ENCODE results near the gene C1QL1.
A peak's percentile ranks its signal among the peaks of the same experiment; 100 is the strongest.

C1QL1 gene

DNA sequence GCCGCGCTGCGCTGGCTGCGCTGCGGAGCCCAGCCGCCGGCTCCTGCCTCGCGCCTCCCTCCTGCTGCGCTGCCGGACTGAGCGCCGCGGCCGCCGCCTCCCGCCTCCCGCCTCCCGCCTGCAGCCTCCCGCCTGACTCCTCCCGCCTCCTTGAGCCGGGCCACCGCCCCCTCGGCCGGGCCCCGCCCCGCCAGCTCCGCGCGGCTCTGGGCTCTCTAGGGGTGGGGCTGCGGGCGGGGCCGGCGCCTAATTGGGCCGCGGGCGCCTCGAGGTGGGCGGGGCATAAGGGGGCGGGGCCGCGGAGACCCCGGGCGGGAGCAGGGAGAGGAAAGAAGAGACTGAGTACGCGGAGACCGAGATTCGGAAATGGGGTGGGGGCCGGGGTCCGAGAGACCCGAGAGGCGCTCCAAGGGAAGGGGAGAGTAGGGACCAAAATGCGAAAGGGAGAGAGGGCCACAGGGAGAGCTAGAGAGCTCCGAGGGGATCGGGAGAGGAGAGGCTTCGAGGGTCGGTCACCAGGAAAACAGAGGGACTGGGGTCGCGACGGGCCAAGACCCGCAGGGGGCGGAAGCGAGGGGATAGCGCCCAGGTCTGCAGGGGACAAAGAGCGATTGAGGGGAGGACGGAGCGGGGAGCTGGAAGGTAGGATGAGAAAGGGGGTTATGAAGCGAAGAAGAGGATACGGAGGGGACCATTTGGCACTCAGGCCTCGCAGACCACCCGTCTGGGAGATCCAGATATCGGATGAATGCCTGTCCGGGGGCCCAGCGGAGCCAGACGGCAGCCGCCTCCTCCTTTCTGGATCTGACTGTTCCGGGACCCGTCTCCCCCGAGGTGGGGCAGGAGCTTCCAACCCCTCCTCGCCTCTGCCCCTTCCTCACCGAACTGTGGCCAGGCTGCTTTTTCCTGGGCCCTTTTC lies at the start of gene C1QL1:
TSS of gene C1QL1 (minus strand) at position 79 of the 919 bp plus-strand sequence. CDS start 255 bp downstream, outside the sequence.
- peak; percentile 60 to 91 for DNase-seq

DNA sequence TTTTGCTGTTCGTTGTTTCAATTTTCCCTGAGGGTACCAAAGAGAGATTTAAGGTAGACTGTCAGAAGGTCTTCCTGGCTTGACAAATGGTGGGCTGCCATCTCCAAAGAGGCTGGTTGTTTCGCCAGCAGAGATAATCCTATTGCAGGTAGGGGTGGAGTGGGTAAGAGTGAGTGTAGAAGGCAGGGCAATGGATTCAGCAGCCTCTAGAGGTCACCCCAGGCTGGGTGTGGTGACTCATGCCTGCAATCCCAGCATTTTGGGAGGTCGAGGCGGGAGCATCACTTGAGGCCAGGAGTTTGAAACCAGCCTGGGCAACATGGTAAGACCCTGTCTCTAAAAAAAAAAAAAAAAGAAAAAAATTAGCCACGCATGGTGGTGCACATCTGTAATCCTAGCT lies 48.7 kb upstream of the C1QL1 start:
- DNase-seq = no peak

DNA sequence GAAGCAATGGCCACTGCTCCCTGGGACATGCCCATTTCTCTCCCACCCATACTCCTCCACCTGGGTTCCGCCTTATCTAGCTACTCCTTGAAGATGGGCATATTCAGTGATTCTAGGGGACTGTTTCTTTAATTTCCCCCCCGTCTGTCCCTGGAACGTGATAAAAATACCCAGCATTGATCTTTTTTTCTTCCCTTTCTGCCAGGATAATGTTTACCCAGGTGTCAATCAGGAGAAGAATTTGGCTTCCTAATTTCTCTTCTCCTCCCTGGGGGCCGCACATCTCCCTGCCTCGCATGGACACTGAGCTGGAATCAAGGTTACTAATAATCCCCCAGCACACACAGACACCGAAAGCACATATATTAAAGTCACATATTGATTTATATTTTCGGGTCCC lies 48.1 kb upstream of the C1QL1 start:
- no peak for DNase-seq

- DNase-seq = peak in 1 of 2 experiments; percentile 21
Observed at GRCh38 chr17:45013021-45013997, 45.2 kb upstream of the C1QL1 start.

DNA sequence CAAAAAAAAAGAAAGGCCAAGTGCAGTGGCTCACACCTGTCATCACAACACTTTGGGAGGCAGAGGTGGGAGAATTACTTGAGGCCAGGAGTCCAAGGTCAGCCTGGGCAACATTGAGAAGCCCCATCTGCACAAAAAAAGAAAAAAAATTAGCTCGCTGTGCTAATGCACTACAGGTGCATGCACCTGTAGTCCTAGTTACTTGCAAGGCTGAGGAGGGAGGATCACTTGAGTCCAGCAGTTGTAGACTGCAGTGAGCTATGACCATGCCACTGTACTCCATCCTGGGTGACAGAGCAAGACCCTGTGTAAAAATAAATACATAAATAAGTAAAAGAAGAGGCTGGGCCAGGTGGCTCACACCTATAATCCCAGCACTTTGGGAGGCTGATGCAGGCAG lies 43.7 kb upstream of the C1QL1 start:
- DNase-seq = no peak

DNA sequence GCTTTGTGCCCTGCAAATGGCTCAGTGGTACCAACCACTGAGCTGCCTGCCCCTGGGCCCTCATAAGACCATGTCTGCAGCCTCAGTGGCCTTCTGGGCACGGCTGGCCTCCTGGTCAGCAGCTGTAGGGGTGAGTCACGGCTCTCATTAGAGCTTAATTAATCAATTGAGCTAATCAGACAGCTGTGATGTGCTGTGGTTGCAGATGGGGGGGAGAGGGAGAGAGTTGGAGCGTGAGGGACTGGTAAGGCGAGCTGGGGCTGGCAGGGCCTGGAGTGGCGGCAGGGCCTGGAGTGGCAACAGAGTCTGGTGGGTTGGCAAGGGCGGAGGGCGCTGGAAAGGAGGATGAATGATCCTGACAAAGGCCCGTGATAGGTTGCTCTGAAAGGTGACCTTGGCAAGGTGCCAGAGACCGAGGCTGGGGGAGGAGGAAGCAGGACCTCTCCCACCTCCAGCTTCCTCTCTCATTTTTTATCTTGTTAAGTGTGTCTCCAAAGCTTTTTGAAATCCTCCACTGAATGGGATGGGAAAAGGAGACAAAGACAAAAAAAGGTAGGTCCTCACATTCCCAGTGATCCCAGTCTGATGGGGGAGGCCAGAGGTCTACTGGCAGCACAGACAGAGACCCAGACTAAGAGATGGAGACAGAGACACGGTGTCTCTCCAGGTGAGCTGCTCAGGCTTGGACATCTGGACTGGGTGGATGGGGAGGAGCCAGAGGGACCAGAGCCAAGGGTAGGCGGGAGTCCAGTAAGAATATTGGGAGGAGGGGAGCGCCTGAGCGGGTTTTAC lies 41.8 kb upstream of the C1QL1 start:
- DNase-seq = no peak

GRCh38 chr17:45008216-45008615 lies 40.1 kb upstream of the C1QL1 start:
- DNase-seq = no peak

DNA sequence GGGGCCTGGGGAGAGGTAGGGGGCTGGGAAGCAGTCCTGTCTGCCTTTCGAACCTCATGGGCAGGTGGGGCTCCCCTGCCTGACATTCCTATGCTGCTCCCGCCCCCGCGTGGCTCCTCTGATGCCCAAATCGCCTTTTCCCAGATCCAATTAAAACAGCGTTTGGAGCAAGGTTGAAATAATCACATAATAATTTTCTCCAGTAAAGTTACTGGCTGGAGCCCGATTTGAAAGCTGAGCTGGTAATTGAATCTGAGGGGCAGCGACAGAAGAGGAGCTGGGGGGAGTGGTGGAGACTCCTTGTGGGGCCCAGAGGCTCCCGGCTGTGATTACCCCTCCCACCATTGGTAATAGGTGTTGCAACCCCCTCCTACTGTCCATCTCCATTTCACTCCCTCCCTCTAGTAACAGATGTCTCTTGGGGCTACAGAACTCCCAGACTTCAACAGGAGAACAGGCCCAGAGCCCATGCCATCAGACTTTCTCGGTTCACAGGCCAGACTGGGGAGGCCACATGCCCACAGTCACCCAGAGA lies 38.9 kb upstream of the C1QL1 start:
- DNase-seq = no peak

- DNase-seq = no peak
Observed at GRCh38 chr17:45005700-45006099, 37.6 kb upstream of the C1QL1 start.

DNA sequence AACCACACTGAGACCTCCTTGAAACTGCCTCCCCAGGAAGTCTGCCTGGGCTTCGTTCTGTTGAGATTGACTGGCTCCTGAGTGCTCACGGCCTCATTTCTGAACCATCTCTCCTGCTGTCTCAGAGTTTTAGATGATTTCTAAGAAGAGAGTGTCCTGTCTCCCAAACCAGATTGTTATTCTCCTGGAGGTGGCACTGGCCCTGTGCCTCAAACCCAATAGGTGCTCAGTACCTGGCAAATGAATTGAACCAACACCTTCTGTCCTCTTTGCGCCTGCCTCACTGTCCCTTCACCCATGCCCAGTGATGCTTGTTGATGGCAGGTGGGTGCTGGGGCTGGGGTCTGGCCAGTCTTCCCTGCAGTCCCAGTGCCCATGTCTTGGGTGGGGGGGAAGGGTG lies 36.3 kb upstream of the C1QL1 start:
- no peak for DNase-seq

DNA sequence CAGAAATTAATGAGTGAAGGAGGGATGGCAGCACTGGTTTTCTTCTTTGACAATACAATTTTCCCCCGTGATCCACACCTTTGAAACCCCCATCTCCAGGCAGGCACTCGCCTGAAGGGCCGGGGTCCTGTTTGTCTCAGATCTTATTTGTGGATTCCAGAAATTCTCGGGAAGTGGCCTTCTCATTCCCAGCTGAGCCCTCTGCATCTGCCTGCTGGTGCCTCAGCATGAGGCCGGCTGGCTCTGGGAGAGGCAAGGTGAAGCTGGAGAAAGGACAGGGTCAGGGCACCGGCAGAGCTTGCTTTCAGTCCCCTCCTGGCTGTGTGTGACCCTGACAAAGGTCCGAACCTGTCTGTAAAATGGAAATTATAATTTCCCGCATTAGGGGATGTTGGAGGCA lies 35.8 kb upstream of the C1QL1 start:
- DNase-seq = no peak

- DNase-seq = no peak
Observed at GRCh38 chr17:45001310-45001709, 33.2 kb upstream of the C1QL1 start.

DNA sequence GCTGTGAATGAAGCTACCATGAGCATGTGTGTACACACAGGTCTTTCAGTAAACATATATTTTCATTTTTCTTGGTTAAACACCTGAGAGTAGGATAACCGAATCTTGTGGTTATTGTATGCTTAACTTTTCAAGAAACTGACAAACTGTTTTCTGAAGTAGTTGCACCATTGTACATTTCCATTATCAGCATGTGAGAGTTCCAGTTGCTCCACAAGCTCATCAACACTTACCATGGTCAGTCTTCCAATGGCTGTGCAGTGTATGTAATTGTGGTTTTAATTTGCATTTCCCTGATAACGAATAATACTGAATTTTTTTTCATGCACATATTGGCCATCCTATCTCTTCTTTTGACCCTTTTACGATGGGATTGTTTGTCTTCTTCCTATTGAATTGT lies 31.3 kb upstream of the C1QL1 start:
- no peak for DNase-seq

DNA sequence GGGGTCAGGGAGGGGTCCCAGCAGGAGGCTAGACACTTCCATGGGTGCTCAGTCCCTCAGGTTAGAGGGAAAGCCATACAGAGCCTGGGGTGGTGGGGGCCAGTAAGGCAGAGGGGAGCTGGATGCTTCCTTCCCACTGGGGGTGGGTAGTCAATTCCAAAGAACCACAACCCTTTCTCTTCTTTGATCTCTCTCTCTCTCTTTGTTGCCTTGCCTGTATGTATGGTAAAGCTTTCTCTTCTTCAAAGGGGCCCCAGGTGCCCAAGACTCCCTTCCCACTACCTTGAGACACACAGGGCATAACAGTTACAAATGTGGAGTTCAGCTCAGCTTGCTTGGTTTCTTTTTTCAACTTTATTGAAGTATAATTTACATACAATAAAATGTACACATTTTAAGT lies 30.5 kb upstream of the C1QL1 start:
- no peak for DNase-seq

- no peak for DNase-seq
Observed at GRCh38 chr17:44997733-44998520, 29.8 kb upstream of the C1QL1 start.

DNA sequence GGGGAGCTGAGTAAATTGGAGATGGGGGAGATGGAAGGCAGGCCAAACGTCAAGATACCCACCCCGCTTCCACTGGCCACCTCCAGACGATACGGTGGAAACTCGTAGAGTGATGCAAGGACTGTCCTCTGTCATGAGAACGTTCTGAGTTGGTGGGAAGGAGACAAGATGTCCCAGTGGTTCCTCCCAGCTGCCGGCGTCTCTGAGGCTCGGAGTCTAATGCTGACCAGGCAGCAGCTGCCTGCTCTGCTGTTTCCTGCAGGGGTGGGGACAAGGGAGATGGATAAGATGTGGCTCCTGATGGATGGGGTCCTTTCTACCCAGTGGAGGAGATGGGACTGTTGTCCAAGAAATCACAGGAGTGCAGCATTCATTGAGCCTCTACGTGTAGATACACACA lies 28.2 kb upstream of the C1QL1 start:
- DNase-seq = no peak

DNA sequence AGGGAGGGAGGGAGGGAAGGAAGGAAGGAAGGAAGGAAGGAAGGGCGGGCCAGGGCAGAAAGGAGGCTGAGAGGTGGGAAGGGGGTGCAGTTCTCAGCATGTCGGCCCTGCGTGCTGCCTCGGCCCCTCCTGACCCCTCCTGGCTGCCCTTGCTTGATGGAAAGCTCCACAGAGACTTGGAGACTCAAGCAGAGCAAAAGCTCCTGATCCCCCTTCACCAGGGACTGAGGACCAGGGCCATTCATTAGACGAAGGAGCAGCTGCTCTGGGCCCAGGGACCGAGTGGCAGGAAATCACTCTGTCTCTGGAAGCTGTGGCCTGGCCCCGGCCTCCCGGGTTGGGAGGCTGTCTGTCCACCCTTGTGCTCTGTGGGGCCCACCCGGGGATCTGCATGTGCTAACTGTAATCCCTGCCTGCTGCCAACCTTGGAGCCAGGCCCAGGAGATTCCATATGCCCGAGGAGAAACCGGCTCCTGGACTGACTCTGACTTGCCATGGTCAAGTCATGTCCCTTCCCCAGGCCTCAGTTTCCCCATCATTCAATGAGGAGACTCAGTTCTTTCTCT lies 27.4 kb upstream of the C1QL1 start:
- DNase-seq = no peak

DNA sequence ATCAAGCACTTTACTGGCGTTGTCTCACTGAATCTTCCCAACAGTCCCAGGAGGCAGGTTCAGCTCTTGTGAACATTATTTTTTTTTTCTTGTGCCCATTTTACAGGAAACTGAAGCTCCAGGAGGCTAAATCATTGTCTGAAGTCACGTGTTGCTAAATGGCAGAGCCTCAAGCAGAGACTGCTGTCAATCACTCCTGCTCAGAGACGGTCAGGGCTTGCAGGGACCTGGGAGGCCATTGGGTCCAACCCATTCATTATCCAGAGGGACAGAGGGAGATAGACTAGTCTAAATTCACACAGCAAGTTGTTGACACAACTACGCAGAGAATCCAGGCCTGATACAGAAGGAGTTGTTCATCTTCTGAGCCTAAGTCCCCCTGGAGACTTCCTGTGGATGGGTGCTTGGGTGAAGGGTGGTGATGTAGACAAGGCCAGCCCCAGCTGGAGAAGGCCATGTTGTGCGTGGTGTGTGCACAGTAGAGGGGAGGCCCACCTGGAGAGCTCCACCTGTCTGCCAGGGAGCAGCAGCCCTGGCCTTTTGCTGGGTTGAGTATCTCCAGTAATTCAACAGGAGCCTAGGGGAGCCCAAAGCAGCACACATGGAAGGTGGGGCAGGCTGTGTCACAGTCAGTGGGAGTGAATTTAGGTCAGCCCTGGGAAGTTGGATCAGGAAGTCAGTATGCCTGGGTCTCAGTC lies 24.3 kb upstream of the C1QL1 start:
- no peak for DNase-seq

DNA sequence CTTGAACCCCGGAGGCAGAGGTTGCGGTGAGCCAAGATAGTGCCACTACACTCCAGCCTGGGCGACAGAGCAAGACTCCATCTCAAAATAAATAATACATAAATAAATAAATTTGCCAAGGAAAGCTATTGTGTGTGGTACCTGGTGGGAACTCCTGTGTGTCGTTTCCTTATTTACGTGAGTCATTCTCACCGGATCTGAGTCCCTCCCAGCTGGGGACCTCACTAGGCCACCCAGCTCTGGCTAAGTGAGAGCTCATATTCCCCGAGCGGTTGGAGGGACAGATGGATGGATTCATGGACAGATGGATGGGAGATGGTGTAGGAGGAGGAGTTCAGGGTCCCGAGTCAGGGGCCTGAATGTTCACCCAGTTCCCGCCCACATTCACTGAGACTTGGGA lies 22.9 kb upstream of the C1QL1 start:
- DNase-seq = no peak

DNA sequence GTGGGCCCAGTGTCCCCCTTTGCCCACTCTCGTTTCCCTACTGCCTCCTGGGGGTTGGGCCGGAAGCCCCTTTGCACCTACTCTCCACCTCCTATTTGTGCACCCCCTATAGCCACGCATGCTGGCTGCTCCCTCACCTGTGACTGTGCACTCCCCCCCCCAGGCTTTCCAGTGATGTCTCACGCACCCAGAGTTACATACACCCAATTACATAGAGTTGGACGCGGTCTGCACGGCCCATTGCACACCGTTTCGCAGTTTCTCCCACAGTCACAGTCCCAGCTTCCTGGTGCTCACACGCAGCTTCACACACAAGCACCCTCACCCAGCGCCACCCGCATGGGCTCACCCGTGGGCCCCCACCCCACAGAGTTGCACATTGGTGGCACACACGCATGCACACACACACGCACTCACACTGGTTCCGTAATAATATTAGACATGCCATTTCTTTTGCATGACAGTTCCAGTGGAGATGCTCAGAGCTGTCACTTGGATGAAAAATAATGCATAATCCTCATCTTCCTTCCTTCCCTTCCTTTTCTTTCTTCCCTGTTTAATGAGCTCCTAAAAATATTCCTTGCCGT lies 21.5 kb upstream of the C1QL1 start:
- no peak for DNase-seq

Data from NCI-H187 (cell line).